ENCODE measurements around the gene C20orf204.
A peak's percentile ranks its signal among the peaks of the same experiment; 100 is the strongest.

The C20orf204 gene

GRCh38 chr20:64055396-64055892, 19.5 kb downstream of the C20orf204 start:
- H3K27ac ChIP-seq: no peak overlapping the region
- no peak for TF ChIP-seq ZFX (IDR thresholded peaks at IDR 0.05)
- no peak for TF ChIP-seq CTCF (conservative IDR thresholded peaks at IDR 0.05)

- no peak overlapping the region for H3K27ac ChIP-seq
Observed at GRCh38 chr20:64055893-64056638, 20.1 kb downstream of the C20orf204 start.

GRCh38 chr20:64056639-64056888, 20.6 kb downstream of the C20orf204 start:
- TF ChIP-seq CTCF (conservative IDR thresholded peaks at IDR 0.05) (no peak), ZFX (IDR thresholded peaks at IDR 0.05) (no peak)
- no peak overlapping the region for H3K27ac ChIP-seq

More at GRCh38 chr20:64055893-64056638, 20.1 kb downstream of the C20orf204 start:
- TF ChIP-seq ZFX (IDR thresholded peaks at IDR 0.05) (no peak), CTCF (conservative IDR thresholded peaks at IDR 0.05) (no peak)

- TF ChIP-seq CTCF (conservative IDR thresholded peaks at IDR 0.05): no peak
- TF ChIP-seq ZFX (IDR thresholded peaks at IDR 0.05): no peak
- H3K27ac ChIP-seq: no peak overlapping the region
Observed at GRCh38 chr20:64056889-64057627, 21.1 kb downstream of the C20orf204 start.

GRCh38 chr20:64057628-64058498, 21.9 kb downstream of the C20orf204 start:
- H3K27ac ChIP-seq: no peak overlapping the region
- TF ChIP-seq CTCF (conservative IDR thresholded peaks at IDR 0.05) (peak; percentile 96), ZFX (IDR thresholded peaks at IDR 0.05) (no peak)

GRCh38 chr20:64058536-64058935, 22.6 kb downstream of the C20orf204 start:
- TF ChIP-seq CTCF (conservative IDR thresholded peaks at IDR 0.05): no peak
- TF ChIP-seq ZFX (IDR thresholded peaks at IDR 0.05): no peak
- no peak overlapping the region for H3K27ac ChIP-seq

All from C4-2B (cell line).